ENCODE results near the gene MYO7A. TPM values are rescaled to one million over a fixed set of nuclear protein-coding genes. Genes with fewer than 3 reads are reported as not detected.

Gene MYO7A
- total and polyA plus RNA-seq, 2 of the 4 experiments (the other 2 are of a cell fraction): 0.02 TPM; not detected in 1

DNA sequence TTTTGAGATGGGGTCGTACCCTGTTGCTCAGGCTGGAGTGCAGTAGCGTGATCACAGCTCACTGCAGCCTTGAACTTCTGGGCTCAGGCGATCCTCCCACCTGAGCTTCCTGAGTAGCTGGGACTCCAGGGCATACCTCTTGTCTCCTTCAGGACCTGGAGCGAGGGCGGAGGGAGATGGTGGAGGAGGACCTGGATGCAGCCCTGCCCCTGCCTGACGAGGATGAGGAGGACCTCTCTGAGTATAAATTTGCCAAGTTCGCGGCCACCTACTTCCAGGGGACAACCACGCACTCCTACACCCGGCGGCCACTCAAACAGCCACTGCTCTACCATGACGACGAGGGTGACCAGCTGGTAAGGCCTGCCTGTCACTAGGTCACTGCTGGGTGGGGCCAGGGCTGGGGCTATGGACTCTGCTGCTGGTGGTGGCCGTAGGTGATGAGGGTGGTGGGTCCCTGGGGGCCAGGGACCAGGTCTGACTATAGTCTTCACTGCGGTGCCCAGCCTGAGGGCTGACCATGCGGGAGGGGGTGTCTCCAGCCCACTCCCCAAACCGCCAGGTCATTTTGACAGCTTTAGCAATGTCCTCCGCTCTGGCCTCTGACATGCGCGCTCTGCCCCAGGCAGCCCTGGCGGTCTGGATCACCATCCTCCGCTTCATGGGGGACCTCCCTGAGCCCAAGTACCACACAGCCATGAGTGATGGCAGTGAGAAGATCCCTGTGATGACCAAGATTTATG lies 53.9 kb downstream of the MYO7A start:
- H3K56ac ChIP-seq (ENCODE audit: extremely low read depth, insufficient read depth, low read length): no peak overlapping the region
- H2BK15ac ChIP-seq (ENCODE audit: low read depth, low read length): no peak overlapping the region
- peak overlapping the region; percentile 61 for H2AK9ac ChIP-seq (replicated peaks; ENCODE audit: low read depth, low read length, poor library complexity)
- no peak overlapping the region for H4K91ac ChIP-seq (ENCODE audit: insufficient read depth, low read depth, low read length)
- TF ChIP-seq MAZ (IDR thresholded peaks at IDR 0.05; ENCODE audit: borderline replicate concordance, low read depth, low read length): no peak
- TF ChIP-seq, protein P1, sequence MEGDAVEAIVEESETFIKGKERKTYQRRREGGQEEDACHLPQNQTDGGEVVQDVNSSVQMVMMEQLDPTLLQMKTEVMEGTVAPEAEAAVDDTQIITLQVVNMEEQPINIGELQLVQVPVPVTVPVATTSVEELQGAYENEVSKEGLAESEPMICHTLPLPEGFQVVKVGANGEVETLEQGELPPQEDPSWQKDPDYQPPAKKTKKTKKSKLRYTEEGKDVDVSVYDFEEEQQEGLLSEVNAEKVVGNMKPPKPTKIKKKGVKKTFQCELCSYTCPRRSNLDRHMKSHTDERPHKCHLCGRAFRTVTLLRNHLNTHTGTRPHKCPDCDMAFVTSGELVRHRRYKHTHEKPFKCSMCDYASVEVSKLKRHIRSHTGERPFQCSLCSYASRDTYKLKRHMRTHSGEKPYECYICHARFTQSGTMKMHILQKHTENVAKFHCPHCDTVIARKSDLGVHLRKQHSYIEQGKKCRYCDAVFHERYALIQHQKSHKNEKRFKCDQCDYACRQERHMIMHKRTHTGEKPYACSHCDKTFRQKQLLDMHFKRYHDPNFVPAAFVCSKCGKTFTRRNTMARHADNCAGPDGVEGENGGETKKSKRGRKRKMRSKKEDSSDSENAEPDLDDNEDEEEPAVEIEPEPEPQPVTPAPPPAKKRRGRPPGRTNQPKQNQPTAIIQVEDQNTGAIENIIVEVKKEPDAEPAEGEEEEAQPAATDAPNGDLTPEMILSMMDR (conservative IDR thresholded peaks at IDR 0.05; ENCODE audit: low read depth, low read length): no peak
- no peak for TF ChIP-seq SMC3 (IDR thresholded peaks at IDR 0.05; ENCODE audit: low read depth, low read length)
- no peak for TF ChIP-seq RCOR1 (IDR thresholded peaks at IDR 0.05; ENCODE audit: insufficient replicate concordance, low read length)
- no peak for TF ChIP-seq NFE2L2 (IDR thresholded peaks at IDR 0.05; ENCODE audit: low read depth, low read length)
- no peak for TF ChIP-seq CHD1 (IDR thresholded peaks at IDR 0.05; ENCODE audit: low read depth, low read length)
- no peak for TF ChIP-seq RAD21 (IDR thresholded peaks at IDR 0.05; ENCODE audit: low read length)
- TF ChIP-seq MAFK (IDR thresholded peaks at IDR 0.05; ENCODE audit: low read depth, low read length): no peak
- TF ChIP-seq, protein P2, sequence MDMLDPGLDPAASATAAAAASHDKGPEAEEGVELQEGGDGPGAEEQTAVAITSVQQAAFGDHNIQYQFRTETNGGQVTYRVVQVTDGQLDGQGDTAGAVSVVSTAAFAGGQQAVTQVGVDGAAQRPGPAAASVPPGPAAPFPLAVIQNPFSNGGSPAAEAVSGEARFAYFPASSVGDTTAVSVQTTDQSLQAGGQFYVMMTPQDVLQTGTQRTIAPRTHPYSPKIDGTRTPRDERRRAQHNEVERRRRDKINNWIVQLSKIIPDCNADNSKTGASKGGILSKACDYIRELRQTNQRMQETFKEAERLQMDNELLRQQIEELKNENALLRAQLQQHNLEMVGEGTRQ (IDR thresholded peaks at IDR 0.05; ENCODE audit: low read depth, low read length): no peak
- H4K8ac ChIP-seq (ENCODE audit: low read depth in 2 of 2, low read length in 2 of 2): no peak overlapping the region
- in situ Hi-C loops (cut with MboI; ENCODE audit: low sequenced_read_pairs) (loop anchor here (10.0 kb wide), 1 partner anchor 57 kb away; the partner anchor contains the start of gene MYO7A), intact Hi-C loops (cut with micrococcal nuclease) (loop anchor here (10.0 kb wide), 1 partner anchor 257 kb away; no protein-coding TSS in a partner anchor), dilution Hi-C loops (cut with HindIII; ENCODE audit: low sequenced_read_pairs, unreplicated experiment) (no loop called here)
- H3K23ac ChIP-seq (ENCODE audit: low read depth, low read length): no peak overlapping the region
- no peak overlapping the region for H2BK5ac ChIP-seq (ENCODE audit: low read depth, low read length, poor library complexity, severe bottlenecking)
- H4K20me1 ChIP-seq (ENCODE audit: insufficient read depth, low read length): no peaks in the 10 kb centered on the region
- no peaks in the 10 kb centered on the region for H3K36me3 ChIP-seq (ENCODE audit: control insufficient read depth, insufficient read depth, low read length)
- no peak overlapping the region for H2AK5ac ChIP-seq (ENCODE audit: low read depth, low read length)
- WGBS, 2 experiments (ENCODE audit: extremely low coverage in 2 of 2, insufficient read length in 1 of 2): 80% methylated on average over 1 of the region's 22 CpGs; no CpG with 5 or more reads in 1 of the 2 experiments
- no peak overlapping the region for H3K9ac ChIP-seq (ENCODE audit: low read depth, low read length)
- H2AFZ ChIP-seq (replicated peaks; ENCODE audit: low read length, poor library complexity): no peak overlapping the region
- ATAC-seq (ENCODE audit: low read depth) (no peak), DNase-seq (no peak)
- ChIA-PET POLR2A (ENCODE audit: unreplicated experiment) (no interaction called here), CTCF (interaction anchor here (1.8 kb wide), 1 partner anchor 54 kb away, joined by 9 read pairs; the partner anchor contains the start of gene MYO7A)
- no peaks in the 10 kb centered on the region for H3K4me1 ChIP-seq (ENCODE audit: control insufficient read depth, insufficient read depth, low read length)
- BruUV-seq (replicated peaks): no TSS peak
- no peak overlapping the region for H3K4me3 ChIP-seq (ENCODE audit: insufficient read depth, low read depth, low read length)
- H2BK20ac ChIP-seq (ENCODE audit: low read depth, low read length): no peak overlapping the region
- no peaks in the 10 kb centered on the region for H3K79me1 ChIP-seq (ENCODE audit: low read depth in 1 of 2, low read length in 2 of 2)
- no peak overlapping the region for H3K14ac ChIP-seq (replicated peaks; ENCODE audit: low read depth, low read length)
- H3K9me1 ChIP-seq (ENCODE audit: insufficient read depth, low read length): peaks cover 3% of the 10 kb centered on the region; the same call in 1 of the 2 replicates
- H3K4me2 ChIP-seq (ENCODE audit: low read depth, low read length): no peak overlapping the region
- H2BK120ac ChIP-seq (ENCODE audit: low read depth, low read length): no peak overlapping the region
- no peak overlapping the region for H3K27ac ChIP-seq (ENCODE audit: insufficient read depth, low read length)
- peaks cover 37% of the 10 kb centered on the region for H3K27me3 ChIP-seq (ENCODE audit: control insufficient read depth, insufficient read depth, low read length)
- H3K9me3 ChIP-seq (ENCODE audit: control insufficient read depth, insufficient read depth, low read length): no peaks in the 10 kb centered on the region
- H3K18ac ChIP-seq (ENCODE audit: low read depth, low read length): no peak overlapping the region
- no peak overlapping the region for H4K5ac ChIP-seq (ENCODE audit: low read depth, low read length)
- no peak overlapping the region for H3K4ac ChIP-seq (ENCODE audit: low read depth, low read length)
